NCI-H128 (cell line): ENCODE results near the gene DGKZ.
"Not testable (repeated sequence)": the region's sequence is repeated elsewhere in the genome, so short reads cannot be mapped to it uniquely, and the experiment has no call there.

Experiments
- DNase-seq: peaks from one replicate; lab custom pipeline; 2025; ENCODE audit not compliant: unreplicated experiment; lab: John Stamatoyannopoulos, UW

Gene DGKZ

GRCh38 chr11:46346886-46347636 lies at the start of gene DGKZ:
Gene DGKZ (plus strand): TSS chr11:46347463. CDS start chr11:46347660, 197 bp downstream.
- DNase-seq = peak; percentile 74

GRCh38 chr11:46298699-46299433 lies 48.4 kb upstream of the DGKZ start:
- DNase-seq = no peak

GRCh38 chr11:46299451-46299961 lies 47.8 kb upstream of the DGKZ start:
- DNase-seq = no peak

GRCh38 chr11:46300270-46300669 lies 47.0 kb upstream of the DGKZ start:
- DNase-seq = no peak

- no peak for DNase-seq
Measured at GRCh38 chr11:46302866-46303265, 44.4 kb upstream of the DGKZ start.

GRCh38 chr11:46304036-46304435 lies 43.2 kb upstream of the DGKZ start:
- DNase-seq = not testable (repeated sequence)

- DNase-seq = no peak
Measured at GRCh38 chr11:46304605-46305179, 42.6 kb upstream of the DGKZ start.

- no peak for DNase-seq
Measured at GRCh38 chr11:46305295-46305694, 42.0 kb upstream of the DGKZ start.

GRCh38 chr11:46306296-46306853 lies 40.9 kb upstream of the DGKZ start:
- no peak for DNase-seq

- no peak for DNase-seq
Measured at GRCh38 chr11:46307369-46307768, 39.9 kb upstream of the DGKZ start.

GRCh38 chr11:46307785-46308341 lies 39.4 kb upstream of the DGKZ start:
- DNase-seq = no peak

- peak; percentile 37 for DNase-seq
Measured at GRCh38 chr11:46308631-46309419, 38.4 kb upstream of the DGKZ start.

- no peak for DNase-seq
Measured at GRCh38 chr11:46309814-46310259, 37.4 kb upstream of the DGKZ start.

GRCh38 chr11:46315033-46315738 lies 32.1 kb upstream of the DGKZ start:
- DNase-seq = no peak

- no peak for DNase-seq
Measured at GRCh38 chr11:46315783-46316563, 31.3 kb upstream of the DGKZ start.

- no peak for DNase-seq
Measured at GRCh38 chr11:46319074-46319453, 28.2 kb upstream of the DGKZ start.

GRCh38 chr11:46321757-46322156 lies 25.5 kb upstream of the DGKZ start:
- DNase-seq = no peak

GRCh38 chr11:46322759-46323158 lies 24.5 kb upstream of the DGKZ start:
- DNase-seq = no peak

GRCh38 chr11:46326813-46327416 lies 20.3 kb upstream of the DGKZ start:
- DNase-seq = no peak
